GM12878 (cell line): ENCODE measurements around the gene TNXB.

Experiments
- CHD2 ChIP-seq: IDR thresholded peaks from 2 replicates; pipeline ENCODE4 v1.6.1; 2011; ENCODE audit warnings: low read depth, low read length, improper control_type of control experiment, borderline replicate concordance
- CTCF ChIP-seq, 3 experiments: IDR thresholded peaks in 2 of 3; conservative IDR thresholded peaks in 1 of 3; 2 replicates each; pipeline ENCODE4 v1.5.1; 2011; ENCODE audit warnings: low read depth in 3 of 3, low read length in 3 of 3, mild to moderate bottlenecking in 3 of 3, control low read depth in 2 of 3, moderate library complexity in 2 of 3, inconsistent platforms in 1 of 3, mixed read lengths in 1 of 3; ENCODE audit not compliant: control insufficient read depth in 2 of 3, insufficient read depth in 1 of 3; ENCODE audit errors: extremely low read depth in 1 of 3
- EGR1 ChIP-seq, 2 experiments: IDR thresholded peaks; 1 replicate in 1 of 2; 2 replicates in 1 of 2; pipeline ENCODE4 v1.6.1; 2011 to 2012; ENCODE audit warnings: low read depth in 2 of 2, low read length in 2 of 2, borderline replicate concordance in 1 of 2, mild to moderate bottlenecking in 1 of 2, moderate library complexity in 1 of 2
- EP300 ChIP-seq, 2 experiments: fragments of 150-350 bp in 1 of 2; IDR thresholded peaks; 2 replicates each; pipeline ENCODE4 v1.6.1; 2011 to 2012; ENCODE audit warnings: low read depth in 2 of 2, low read length in 2 of 2, borderline replicate concordance in 1 of 2, improper control_type of control experiment in 1 of 2, inconsistent platforms in 1 of 2; ENCODE audit not compliant: control insufficient read depth in 1 of 2
- ETV6 ChIP-seq, 2 experiments: fragments of 450-650 bp in 1 of 2; IDR thresholded peaks in 1 of 2; conservative IDR thresholded peaks in 1 of 2; 2 replicates each; pipeline ENCODE4 v1.6.1; 2014; ENCODE audit warnings: antibody characterized with exemption in 1 of 2, borderline replicate concordance in 1 of 2, low read depth in 1 of 2, mild to moderate bottlenecking in 1 of 2, moderate library complexity in 1 of 2
- JUND ChIP-seq: IDR thresholded peaks from 2 replicates; pipeline ENCODE4 v1.6.1; 2012; ENCODE audit warnings: low read depth, mild to moderate bottlenecking, low read length, improper control_type of control experiment, moderate library complexity
- MAX ChIP-seq: IDR thresholded peaks from 2 replicates; pipeline ENCODE4 v1.6.1; 2012; ENCODE audit warnings: low read depth, low read length, improper control_type of control experiment
- MYC ChIP-seq: IDR thresholded peaks from 2 replicates; pipeline ENCODE4 v1.6.1; 2011; ENCODE audit warnings: mild to moderate bottlenecking, low read length, moderate library complexity, inconsistent platforms; ENCODE audit not compliant: insufficient read depth, insufficient replicate concordance, insufficient read length, severe bottlenecking
- POLR2A ChIP-seq: IDR thresholded peaks from 2 replicates; pipeline ENCODE4 v1.6.1; 2011; ENCODE audit warnings: low read depth, mild to moderate bottlenecking, low read length
- RELB ChIP-seq: fragments of 450-650 bp; IDR thresholded peaks from 2 replicates; pipeline ENCODE4 v1.6.1; 2017; ENCODE audit warnings: low read depth, mild to moderate bottlenecking, moderate library complexity
- RFX5 ChIP-seq: IDR thresholded peaks from 2 replicates; pipeline ENCODE4 v1.6.1; 2011; ENCODE audit warnings: low read depth, low read length, improper control_type of control experiment
- ZSCAN29 ChIP-seq: fragments of 450-650 bp; IDR thresholded peaks from 2 replicates; pipeline ENCODE4 v1.6.1; 2017; ENCODE audit warnings: mild to moderate bottlenecking, moderate library complexity

GRCh38 chr6:32140420-32141046 is 31.4 kb upstream of the TNXB start:
- TF ChIP-seq ZSCAN29 (no peak), MYC (no peak), ETV6 (conservative IDR thresholded peaks at IDR 0.05 in 1 of 2, IDR thresholded peaks at IDR 0.05 in 1 of 2; ENCODE audit: borderline replicate concordance in 1 of 2, low read depth in 1 of 2) (no peak), CTCF (IDR thresholded peaks at IDR 0.05 in 2 of 3, conservative IDR thresholded peaks at IDR 0.05 in 1 of 3; ENCODE audit: control insufficient read depth in 2 of 3, extremely low read depth in 1 of 3, insufficient read depth in 1 of 3, low read depth in 3 of 3, low read length in 3 of 3) (no peak), POLR2A (no peak), EGR1 (IDR thresholded peaks at IDR 0.05; ENCODE audit: borderline replicate concordance in 1 of 2, low read depth in 2 of 2, low read length in 2 of 2) (no peak), RELB (no peak), EP300 (IDR thresholded peaks at IDR 0.05; ENCODE audit: borderline replicate concordance in 1 of 2, control insufficient read depth in 1 of 2, low read depth in 2 of 2, low read length in 2 of 2) (no peak), MAX (no peak), JUND (no peak), CHD2 (no peak), RFX5 (no peak)
